Measurements from ENCODE around the gene PDPN. TPM values are rescaled to one million over a fixed set of nuclear protein-coding genes. Genes with fewer than 3 reads are reported as not detected.

The PDPN gene
- total RNA-seq, 1 experiment from 2014 or later = not detected

- TF ChIP-seq SRF (IDR thresholded peaks at IDR 0.05; ENCODE audit: low read depth) (no peak), ELF1 (IDR thresholded peaks at IDR 0.05; ENCODE audit: borderline replicate concordance, low read depth) (no peak), MAX (IDR thresholded peaks at IDR 0.05) (no peak), CBX3 (IDR thresholded peaks at IDR 0.05; ENCODE audit: low read depth) (no peak), SP1 (IDR thresholded peaks at IDR 0.05; ENCODE audit: low read depth) (no peak), ATF3 (IDR thresholded peaks at IDR 0.05) (no peak), SIN3A (IDR thresholded peaks at IDR 0.05; ENCODE audit: low read depth) (no peak), ZNF274 (IDR thresholded peaks at IDR 0.05; ENCODE audit: low read depth, low read length) (no peak)
- Histone ChIP-seq H3K36me3 (ENCODE audit: control insufficient read depth in 1 of 2, insufficient read depth in 2 of 2, low read length in 2 of 2) (no peaks in the 10 kb centered on the region), H3K4me1 (ENCODE audit: control insufficient read depth in 1 of 2, insufficient read depth in 2 of 2, low read length in 2 of 2) (no peaks in the 10 kb centered on the region), H4K20me1 (ENCODE audit: insufficient read depth) (no peaks in the 10 kb centered on the region), H3K9me3 (ENCODE audit: control insufficient read depth in 1 of 2, insufficient read depth in 1 of 2, low read depth in 1 of 2, low read length in 2 of 2) (no peaks in the 10 kb centered on the region), H3K9ac (ENCODE audit: low read length) (no peak overlapping the region), H3K79me2 (ENCODE audit: insufficient read depth, low read length) (no peaks in the 10 kb centered on the region), H3K4me3 (replicated peaks in 1 of 2; ENCODE audit: low read depth in 1 of 2, low read length in 2 of 2) (no peak overlapping the region), H3K27me3 (ENCODE audit: insufficient read depth, low read length) (no peaks in the 10 kb centered on the region), H2AFZ (ENCODE audit: low read depth, low read length, poor library complexity, severe bottlenecking) (peak overlapping the region; percentile 75), H3K27ac (ENCODE audit: low read depth, low read length) (no peak overlapping the region), H3K4me2 (ENCODE audit: low read length) (no peak overlapping the region), H3K9me2 (ENCODE audit: insufficient read depth) (no peaks in the 10 kb centered on the region)
- RAD21 ChIA-PET (ENCODE audit: low non-redundant PET in 1 of 2, low total read pairs in 2 of 2, uncharacterized antibody in 2 of 2, unreplicated experiment in 2 of 2) = no interaction called here
- no peak for DNase-seq (ENCODE audit: low read depth, low spot score)
- CTCF ChIA-PET = no interaction called here
- no peak for ATAC-seq
- BruUV-seq (replicated peaks) = no TSS peak
- POLR2A ChIA-PET = no interaction called here
- intact Hi-C loops (cut with micrococcal nuclease) = loop anchor here (5.0 kb wide), 1 partner anchor 161 kb away; no protein-coding TSS in a partner anchor
Observed at GRCh38 chr1:13666317-13666716, 82.7 kb downstream of the PDPN start.

Other genes starting within 250 kb of the PDPN start
- not detected for gene PRAMEF14, start 236.7 kb upstream of the PDPN start, total RNA-seq (2021; ENCODE audit: unreplicated experiment)
- not detected for gene PRAMEF19, start 211.9 kb upstream of the PDPN start, total RNA-seq (2021; ENCODE audit: unreplicated experiment)
- gene PRAMEF17, start 194.2 kb upstream of the PDPN start, total RNA-seq (2021; ENCODE audit: unreplicated experiment) = not detected
- not detected for gene PRAMEF20, start 173.4 kb upstream of the PDPN start, total RNA-seq (2021; ENCODE audit: unreplicated experiment)
- not detected for gene LRRC38, start 69.8 kb upstream of the PDPN start, total RNA-seq (2021; ENCODE audit: unreplicated experiment)
- gene PRDM2, start 116.4 kb downstream of the PDPN start, total RNA-seq (2021; ENCODE audit: unreplicated experiment) = 17.3 TPM

All from HCT116 (cell line).